HEK293T (cell line): Measurements from ENCODE around the gene SMIM15.

Experiments
- ARNT ChIP-seq: fragments of 450-650 bp; IDR thresholded peaks from 2 replicates; pipeline ENCODE4 v1.6.1; 2017; ENCODE audit warnings: mild to moderate bottlenecking
- FOXM1 ChIP-seq: fragments of 450-650 bp; IDR thresholded peaks from 2 replicates; pipeline ENCODE4 v1.6.1; 2017; ENCODE audit warnings: mild to moderate bottlenecking, borderline replicate concordance

DNA sequence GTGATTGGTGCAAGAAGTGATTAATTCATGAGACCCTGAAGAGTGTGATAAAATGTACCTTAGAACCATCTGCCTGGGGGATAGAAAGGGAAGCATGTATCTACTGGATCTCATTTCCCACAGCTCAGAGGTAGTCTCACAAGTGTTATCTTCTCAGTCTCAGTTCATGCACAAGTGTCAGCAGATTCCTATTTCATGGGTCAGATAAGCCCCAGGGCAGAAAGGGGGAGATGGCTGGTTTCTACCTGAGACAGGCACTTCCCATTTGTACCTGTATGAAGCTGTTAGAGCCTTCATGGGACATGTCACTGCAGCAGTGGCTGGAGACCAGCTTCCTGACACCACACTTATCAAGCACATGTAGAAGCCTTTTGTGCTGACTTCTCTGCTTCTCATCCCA lies 45.6 kb upstream of the SMIM15 start:
- no peak for TF ChIP-seq FOXM1
- TF ChIP-seq ARNT = no peak
